Measurements from ENCODE around the gene QRICH2. TPM values are rescaled to one million over a fixed set of nuclear protein-coding genes. Genes with fewer than 3 reads are reported as not detected.
A peak's percentile ranks its signal among the peaks of the same experiment; 100 is the strongest.
"Not testable (repeated sequence)": the region's sequence is repeated elsewhere in the genome, so short reads cannot be mapped to it uniquely, and the experiment has no call there.

QRICH2 gene
- total RNA-seq, 1 donor from 2014 or later, result 2.1 TPM

DNA sequence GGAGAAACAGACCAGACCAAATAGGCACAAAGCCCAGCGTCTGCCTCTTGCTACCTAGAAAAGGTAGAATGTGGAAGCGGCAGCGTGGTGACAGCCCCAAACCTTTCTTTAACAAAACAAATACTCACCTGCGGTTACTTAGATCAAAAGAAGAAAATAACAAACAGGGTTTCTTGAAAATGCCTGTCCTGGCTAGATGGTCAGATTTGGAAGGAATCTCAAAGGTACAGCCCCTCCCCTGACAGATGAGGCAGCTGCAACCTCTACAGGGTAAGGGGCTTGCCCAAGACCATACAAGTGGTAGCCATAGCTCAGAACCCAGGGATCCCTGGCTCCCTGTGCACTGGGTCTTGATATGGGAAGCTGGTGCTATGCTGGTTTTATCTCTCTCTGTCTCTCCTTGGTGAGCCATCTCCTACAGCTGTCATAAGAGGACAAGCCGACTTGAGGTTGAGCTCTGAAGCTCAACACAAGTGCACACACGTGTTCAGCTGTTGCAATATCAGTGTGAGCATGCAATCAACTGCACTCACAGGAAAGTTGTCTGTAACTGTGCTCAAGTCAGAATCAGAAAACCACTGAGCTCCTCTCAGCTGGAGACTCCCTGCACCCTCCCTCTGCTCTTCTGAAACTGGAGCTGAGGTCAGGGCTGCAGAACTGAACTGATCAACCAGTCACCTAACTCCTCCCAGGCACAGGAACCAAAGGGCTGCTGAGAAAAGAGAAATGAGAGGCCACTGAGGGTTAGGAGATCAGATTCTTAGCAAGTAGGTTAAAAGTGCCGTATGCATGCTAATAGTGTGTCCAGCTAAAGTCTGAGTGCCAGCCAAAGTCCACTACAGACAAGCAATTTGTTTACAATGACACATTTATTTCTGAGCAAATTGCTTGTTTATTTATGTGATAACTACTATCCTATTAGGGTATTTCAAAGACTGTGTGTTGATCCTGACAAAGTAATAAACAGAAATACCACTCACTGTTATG lies 61.7 kb downstream of the QRICH2 start:
- peak; percentile 56 for DNase-seq

DNA sequence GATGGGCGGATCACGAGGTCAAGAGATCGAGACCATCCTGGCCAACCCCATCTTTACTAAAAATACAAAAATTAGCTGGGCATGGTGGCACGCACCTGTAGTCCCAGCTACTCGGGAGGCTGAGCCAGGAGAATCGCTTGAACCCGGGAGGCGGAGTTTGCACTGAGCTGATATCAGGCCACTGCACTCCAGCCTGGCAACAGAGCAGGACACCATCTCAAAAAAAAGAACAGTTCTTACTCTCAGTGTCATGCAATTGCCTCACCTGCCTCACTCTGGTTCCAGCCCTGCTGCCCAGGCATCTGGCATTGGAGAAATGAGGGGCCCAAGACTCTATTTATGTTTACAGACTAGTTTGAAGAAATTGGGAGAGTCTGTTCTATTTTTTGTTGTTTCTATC lies 63.4 kb downstream of the QRICH2 start:
- DNase-seq, result not testable (repeated sequence)

DNA sequence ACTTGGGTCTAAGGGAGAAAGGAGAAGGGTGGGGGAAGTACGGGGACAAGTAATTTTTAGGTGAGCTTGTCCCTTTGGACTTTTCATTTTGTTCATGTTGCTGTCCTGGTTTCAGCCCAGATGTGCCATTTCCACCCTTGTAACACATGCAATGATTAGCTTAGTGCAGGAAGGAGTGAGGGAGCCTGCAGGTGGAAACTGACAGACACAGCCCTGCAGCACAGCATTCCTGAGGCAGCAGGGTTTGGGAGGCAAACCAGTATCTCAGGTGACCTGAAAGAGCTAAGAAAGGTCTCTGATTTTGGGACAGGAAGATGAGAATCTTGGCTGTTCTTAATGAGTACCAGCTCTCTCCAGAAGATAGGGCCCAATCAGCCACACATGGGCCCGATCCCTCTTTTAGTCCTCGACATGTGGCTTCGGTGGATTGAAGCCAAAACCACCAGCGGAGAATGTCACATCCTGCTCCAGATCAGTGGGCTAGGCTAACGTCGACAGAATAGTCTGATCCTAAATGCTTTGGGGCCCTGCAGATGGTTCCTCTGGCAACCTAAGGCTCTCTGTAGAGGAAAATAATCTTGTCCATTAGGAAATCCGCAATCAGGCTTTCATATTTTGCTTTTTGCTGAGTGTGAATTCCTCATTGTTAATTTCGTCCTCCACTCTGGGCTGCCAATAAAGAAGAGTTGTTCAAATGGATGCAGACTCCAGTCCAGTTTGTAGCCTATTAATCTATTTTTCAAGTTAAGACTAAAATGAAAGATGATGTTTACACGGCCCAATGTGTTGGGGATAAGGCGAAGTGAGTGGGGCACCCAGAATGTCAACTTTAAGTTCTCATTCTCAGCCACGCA lies 64.0 kb downstream of the QRICH2 start:
- DNase-seq, result no peak

DNA sequence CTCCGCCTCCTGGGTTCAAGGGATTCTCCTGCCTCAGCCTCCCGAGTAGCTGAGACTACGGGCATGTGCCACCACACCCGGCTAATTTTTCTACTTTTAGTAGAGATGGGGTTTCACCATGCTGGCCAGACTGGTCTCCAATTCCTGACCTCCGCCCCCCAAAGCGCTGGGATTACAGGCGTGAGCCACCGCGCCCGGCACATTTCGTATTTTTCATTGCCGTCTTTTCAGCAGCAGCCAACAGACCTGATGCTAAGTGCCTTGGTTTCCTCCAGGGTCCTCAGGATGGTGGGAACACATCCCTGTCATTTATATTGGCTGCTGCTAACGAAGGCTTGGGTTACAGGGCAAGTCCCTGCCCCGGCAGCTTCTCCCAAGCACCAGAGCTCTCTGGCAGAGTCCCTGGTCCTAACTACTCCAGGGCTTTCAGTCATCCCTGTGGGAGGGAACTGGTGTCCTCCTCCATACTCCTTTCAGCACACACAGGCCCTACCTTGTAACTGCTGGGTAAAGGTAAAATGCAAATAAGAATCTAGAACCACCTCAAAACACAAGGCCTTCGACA lies 66.3 kb downstream of the QRICH2 start:
- no peak for DNase-seq

DNA sequence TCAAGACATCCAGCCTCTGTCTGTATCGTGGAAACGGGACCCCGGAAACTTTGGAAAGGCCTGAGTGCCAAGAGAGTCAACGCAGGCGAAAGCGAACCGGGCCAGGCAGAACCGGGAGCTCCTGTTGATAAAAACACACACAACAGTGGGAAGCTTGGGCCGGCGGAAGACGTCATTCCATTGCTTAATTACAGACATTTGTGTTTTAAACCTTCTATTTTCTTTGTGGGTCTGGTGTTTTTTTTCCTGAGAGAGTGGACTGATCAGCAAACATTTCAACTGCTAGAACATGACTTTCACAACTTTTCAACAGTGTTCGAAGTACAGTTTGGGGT lies 66.9 kb downstream of the QRICH2 start:
- DNase-seq, result no peak

DNA sequence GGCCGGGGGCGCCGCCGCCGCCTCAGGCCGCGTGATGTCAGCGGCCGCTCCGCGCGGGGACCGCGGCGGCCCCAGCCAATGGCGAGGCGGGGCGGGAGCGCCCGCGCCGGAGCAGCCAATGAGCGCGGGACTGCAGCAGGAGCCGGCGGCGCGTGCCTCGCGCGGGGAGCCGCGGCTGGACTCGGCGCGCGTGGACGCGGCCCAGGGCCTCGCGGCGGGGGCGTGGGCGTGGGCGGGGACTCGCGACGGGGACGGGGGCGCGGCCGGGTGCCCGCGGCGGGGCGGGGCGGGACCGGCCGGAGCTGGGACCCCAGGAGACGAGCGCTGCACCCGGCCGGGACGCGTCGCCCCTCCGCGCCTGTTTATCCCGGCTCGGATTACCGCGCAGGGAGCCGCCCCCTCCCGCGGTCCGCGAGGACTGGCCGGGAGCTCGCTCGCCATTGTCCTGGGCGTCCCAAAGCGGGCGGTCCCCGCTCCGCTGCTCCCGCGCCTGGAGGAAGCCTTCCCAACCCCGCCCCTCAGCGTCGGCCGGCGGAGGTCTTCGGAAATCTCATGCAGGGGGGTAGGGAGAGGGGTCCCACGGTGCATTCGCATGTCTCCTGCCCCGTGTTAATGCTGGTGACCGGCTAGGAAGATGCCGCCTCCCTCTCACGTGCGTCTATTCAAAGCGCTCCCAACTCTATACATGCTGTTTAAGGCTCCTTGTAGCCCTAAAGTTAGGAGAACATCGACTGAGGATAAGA lies 67.4 kb downstream of the QRICH2 start, which contains the start of gene RNF157:
Gene RNF157 (minus strand): TSS at position 33 of the 743 bp plus-strand sequence. CDS start 253 bp downstream, outside the sequence.
- DNase-seq, result peak; percentile 74

DNA sequence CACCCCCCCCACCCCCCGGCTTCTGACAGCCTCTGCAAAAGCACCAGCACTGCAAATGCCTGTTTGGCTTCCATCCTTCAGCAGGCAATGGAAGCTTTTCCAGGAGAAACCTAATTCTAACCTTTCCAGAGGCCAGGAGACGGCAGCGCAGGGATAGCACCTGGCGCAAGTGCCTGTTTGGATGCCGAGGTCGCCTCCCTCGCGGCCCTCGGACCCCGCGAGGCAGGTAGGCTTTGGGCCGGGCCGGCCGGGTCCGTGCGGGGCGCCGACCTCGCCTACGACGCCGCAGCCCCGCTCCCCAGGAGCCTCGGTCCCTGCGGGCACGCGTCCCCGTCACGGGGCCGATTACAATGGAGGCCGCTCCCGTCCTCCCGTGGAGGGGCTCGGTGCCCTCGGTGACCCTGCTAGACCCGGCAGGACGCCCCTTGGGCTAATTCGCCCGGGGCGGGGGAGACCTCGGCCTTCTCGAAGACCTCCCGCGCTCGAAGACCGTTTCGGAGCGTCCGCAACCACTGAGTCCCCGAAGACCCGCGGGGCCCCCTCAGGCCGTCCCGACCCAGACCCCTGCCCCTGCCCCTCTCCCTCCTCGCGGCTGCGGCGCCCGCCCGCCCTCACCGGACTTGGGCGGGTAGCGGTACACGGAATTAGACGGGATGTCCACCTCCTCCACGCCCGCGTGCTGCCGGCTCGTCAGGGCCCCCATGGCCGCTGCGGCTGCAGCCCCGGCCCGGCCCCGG lies 68.4 kb downstream of the QRICH2 start:
- no peak for DNase-seq

DNA sequence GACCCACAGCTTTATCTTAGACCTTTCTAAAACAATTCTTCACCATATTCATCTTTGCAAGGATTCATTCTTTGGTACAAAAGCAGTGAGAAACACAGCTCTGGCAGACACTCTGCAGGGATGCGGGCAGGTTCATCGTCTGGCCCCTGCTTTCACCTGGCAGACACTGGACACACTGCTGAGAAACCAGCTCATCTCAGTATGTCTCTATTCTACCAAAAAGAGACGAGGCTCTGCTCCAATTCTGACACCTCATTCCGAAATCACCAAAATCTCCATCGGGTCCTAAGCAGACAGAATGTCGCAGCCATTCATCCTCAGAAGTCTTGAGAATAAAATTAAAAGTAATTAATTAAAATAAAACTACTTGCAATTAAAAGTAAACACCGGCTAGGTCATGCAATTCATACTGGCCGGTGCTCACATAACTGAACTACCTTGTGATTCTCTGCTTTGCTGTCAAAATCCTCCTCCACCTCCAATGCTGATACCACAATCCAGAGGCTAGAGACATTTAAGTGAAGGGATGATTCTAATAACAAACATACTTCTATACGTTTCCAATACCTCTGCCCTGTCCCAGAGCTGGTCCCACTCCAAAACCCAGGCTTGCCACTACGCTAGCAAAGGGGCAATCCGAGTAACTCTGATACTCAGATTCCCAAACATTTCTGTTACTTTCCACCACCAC lies 69.1 kb downstream of the QRICH2 start:
- DNase-seq, result no peak

DNA sequence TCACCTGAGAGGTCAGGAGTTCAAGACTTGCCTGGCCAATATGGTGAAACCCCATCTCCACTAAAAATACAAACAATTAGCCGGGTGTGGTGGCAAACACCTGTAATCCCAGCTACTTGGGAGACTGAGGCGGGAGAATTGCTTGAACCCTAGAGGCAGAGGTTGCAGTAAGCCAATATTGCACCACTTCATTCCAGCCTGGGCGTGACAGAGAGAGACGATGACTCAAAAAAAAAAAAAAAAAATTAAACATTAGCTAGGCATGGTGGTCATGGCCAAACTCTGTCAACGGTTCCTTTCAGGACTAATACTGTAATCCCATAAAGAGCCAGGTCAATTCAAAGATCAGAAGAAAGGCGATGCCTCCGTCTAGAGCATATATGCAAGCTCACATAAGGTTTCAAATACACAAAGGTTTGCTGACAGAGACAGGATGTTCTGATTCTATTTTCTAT lies 70.2 kb downstream of the QRICH2 start:
- no peak for DNase-seq

DNA sequence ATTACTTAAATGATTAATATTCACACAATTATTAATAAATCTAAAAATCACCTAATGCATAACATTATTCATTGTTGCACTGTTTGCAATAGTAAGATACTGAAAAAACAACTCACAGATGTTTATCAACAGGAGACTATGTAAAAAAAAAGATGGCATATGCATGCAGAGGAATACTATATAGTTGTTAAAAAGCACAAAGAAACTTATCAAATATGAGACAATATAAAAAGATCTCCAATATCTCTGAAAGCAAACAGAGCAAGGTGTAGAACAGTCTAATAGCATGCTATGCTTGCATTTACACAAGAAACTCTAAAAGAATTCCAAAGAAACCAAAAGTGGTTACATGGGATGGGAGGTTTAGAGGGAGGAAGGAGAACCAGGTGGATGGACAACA lies 71.5 kb downstream of the QRICH2 start:
- no peak for DNase-seq

DNA sequence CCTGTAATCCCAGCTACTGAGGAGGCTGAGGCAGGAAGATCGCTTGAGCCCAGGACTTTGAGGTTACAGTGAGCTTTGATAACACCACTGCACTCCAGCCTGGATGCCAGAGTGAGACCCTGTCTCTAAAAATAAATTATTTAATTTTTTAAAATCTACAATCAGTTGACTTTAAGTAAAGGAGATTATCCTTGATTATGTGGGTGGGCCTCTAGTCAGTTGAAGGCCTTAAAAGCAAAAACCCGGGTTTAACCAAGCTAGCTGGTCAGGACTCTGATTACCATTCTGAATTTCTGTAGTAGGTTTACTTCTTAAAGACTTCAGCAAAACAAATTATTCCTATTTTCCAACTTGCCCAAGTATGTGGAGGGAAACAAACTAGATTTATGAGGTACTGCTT lies 72.2 kb downstream of the QRICH2 start:
- DNase-seq, result no peak

DNA sequence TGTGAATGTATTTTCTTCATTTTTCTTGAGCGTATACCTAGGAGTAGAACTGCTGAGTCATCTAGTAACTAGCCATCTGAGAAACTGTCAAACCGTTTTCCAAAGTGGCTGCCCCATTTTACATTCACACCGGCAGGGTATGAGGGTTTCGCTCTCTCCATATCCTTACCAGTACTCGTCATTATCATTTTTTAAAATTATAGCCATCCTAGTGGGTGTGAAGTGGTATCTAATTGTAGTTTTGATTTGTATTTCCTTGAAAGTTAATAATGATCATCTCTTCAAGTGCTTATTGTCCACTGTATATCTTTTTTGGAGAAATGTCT lies 73.8 kb downstream of the QRICH2 start:
- DNase-seq, result no peak

DNA sequence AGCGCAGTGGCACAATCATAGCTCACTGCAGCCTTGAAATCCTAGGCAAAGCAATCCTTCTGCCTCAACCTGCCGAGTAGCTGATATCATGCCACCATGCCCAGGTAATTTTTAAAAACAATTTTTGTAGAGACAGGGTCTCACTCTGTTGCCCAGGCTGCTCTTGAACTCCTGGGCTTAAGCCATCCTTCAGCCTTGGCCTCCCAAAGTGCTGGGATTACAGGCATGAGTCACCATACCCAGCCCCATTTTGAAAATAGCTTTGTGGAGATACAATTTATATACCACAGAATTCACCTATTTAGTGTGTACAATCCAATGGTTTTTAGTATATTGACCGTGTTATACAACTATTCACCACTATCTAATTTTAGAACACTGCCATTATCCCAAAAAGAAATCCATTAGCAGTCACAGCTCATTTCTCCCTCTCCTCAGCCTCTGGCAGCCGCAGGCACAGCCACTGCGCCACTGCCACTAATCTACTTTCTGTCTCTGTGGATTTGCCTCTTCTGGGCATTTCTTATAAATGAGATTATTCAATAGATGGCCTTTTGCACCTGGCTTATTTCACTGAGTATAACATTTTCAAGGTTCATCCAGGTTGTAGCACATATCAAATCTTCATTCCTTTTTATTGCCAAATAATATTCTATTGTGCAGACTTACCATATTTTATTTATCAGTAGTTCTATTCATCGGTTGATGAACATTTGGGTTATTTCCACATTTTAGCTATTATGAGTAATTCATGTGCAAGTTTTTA lies 74.3 kb downstream of the QRICH2 start:
- DNase-seq, result no peak

DNA sequence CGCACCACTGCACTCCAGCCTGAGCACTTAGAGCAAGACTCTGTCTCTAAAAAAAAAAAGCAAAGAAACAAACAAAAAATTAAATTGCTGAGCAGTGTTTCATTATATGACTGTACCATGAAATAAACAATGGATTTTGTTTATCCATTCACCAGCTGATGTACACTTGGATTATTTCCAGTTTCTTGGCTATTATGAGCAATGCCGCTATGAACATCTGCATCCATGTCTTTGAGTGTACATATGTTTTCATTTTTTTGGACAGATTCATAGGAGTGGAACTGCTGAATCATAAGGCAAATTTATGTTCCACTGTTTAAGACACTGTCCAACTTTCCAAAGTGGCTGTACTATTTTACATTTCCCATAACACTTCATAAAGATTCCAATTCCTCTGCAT lies 75.7 kb downstream of the QRICH2 start:
- peak; percentile 74 for DNase-seq

DNA sequence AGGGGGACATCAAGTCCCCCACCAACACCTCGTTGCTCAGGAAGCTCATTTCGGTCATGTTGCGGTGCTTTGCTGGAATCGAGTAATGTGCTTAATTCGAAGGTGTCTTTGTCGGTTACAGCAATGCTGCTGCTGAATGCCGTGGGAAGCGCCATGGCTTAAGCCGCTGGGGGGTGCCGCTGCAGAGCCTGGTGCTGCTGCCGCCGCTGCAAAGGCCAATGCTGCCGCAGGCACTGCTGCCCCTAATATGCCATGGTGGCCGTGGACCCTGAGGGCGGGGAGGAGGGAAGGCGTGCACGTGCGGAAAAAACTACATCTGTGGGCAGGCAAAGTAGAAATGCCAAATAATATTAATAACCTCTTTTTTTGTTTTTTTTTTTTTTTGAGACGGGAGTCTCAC lies 81.3 kb downstream of the QRICH2 start:
- not testable (repeated sequence) for DNase-seq

DNA sequence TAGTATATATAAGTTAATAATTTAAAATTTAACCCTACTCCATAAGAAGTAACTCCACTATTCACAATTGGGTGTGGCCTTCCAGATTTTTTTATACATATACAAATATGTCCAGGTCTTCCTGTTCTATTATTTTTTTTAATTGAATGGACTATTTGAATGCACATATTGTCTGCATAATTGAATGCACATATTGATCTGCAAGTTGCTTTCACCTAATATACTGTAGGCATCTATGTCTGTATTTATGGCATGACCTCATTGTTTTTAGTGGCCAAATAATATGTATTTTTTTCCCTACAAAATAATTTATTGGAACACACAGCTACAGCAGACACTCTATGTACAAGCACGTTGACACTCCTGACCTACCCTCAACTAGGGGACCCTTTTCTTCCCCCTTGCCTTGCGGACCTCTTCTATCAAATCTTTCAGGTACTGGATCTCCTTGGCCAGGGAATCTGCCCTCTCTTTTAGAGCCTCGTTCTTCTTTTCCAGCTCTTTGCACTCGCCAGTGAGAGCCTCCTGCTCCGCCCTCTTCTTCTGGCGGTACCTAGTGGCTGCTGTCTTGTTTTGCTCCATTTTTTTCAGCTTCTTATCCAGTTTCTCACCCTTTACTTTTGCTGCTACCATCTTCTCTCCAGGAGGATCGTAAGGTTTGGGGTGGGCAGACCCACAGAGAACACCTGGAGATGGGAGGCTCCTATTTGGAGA lies 82.5 kb downstream of the QRICH2 start:
- not testable (repeated sequence) for DNase-seq
